Activated naive CD8-positive, alpha-beta T cell treated with anti-CD3 and anti-CD28 coated beads, Interleukin-2, amount 50 U/mL, for 24 hours (primary cell): ENCODE results near the gene RAB12.

Source experiments
- ATAC-seq: fragments of 150-1000 bp; cut with Tn5 transposase; one replicate; pipeline ENCODE4 v1.10.0; 2021
- DNase-seq: peaks from one replicate; pipeline ENCODE4 v3.0.0; 2021
- H3K27ac Mint-ChIP-seq: one replicate; pipeline ENCODE4 v1.8.0; 2021; ENCODE audit warnings: mild to moderate bottlenecking, mixed read lengths
- H3K27me3 Mint-ChIP-seq: one replicate; pipeline ENCODE4 v1.8.0; 2021; ENCODE audit warnings: mixed read lengths
- H3K36me3 Mint-ChIP-seq: one replicate; pipeline ENCODE4 v1.8.0; 2021; ENCODE audit warnings: low read depth, mixed read lengths
- H3K4me1 Mint-ChIP-seq: one replicate; pipeline ENCODE4 v1.8.0; 2021; ENCODE audit warnings: mixed read lengths
- H3K4me3 Mint-ChIP-seq: one replicate; pipeline ENCODE4 v1.8.0; 2021; ENCODE audit warnings: mild to moderate bottlenecking, moderate library complexity, mixed read lengths
- H3K9me3 Mint-ChIP-seq: one replicate; pipeline ENCODE4 v1.8.0; 2021; ENCODE audit warnings: mixed read lengths

The RAB12 gene

GRCh38 chr18:8603663-8604520 lies 5.3 kb upstream of the RAB12 start:
- no peaks in the 10 kb centered on the region for H3K9me3 Mint-ChIP-seq
- H3K36me3 Mint-ChIP-seq = no peaks in the 10 kb centered on the region
- peaks cover 8% of the 10 kb centered on the region for H3K27me3 Mint-ChIP-seq
- H3K4me1 Mint-ChIP-seq = peaks cover 45% of the 10 kb centered on the region
- peak overlapping the region; percentile 55 for H3K27ac Mint-ChIP-seq
- DNase-seq = no peak
- no peak for ATAC-seq
- H3K4me3 Mint-ChIP-seq = peak overlapping the region; percentile 50

DNA sequence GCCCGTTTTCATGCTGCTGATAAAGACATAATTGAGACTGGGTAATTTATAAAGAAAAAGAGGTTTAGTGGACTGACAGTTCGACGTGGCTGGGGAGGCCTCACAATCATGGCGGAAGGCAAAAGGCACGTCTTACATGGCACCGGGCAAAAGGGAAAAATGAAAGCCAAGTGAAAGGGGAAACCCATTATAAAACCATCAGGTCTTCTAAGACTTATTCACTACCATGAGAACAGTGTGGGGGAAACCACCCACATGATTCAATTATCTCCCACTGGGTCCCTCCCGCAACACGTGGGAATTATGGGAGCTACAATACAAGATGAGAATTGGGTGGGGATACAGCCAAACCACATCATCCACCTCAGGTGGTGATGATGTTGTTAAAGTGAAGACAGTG lies 3.3 kb upstream of the RAB12 start:
- Mint-ChIP-seq H3K4me1 (peaks cover 52% of the 10 kb centered on the region), H3K27ac (no peak overlapping the region), H3K4me3 (no peak overlapping the region), H3K9me3 (no peaks in the 10 kb centered on the region), H3K36me3 (peaks cover 6% of the 10 kb centered on the region), H3K27me3 (peaks cover 7% of the 10 kb centered on the region)
- DNase-seq = no peak
- no peak for ATAC-seq

GRCh38 chr18:8607776-8608742 lies 1.2 kb upstream of the RAB12 start:
- peaks cover 20% of the 10 kb centered on the region for H3K36me3 Mint-ChIP-seq
- no peak for ATAC-seq
- H3K4me1 Mint-ChIP-seq = peaks cover 54% of the 10 kb centered on the region
- no peaks in the 10 kb centered on the region for H3K9me3 Mint-ChIP-seq
- H3K27ac Mint-ChIP-seq = peak overlapping the region; percentile 94
- H3K27me3 Mint-ChIP-seq = no peaks in the 10 kb centered on the region
- no peak for DNase-seq
- peak overlapping the region; percentile 87 for H3K4me3 Mint-ChIP-seq

- H3K36me3 Mint-ChIP-seq = peaks cover 23% of the 10 kb centered on the region
- H3K9me3 Mint-ChIP-seq = no peaks in the 10 kb centered on the region
- no peaks in the 10 kb centered on the region for H3K27me3 Mint-ChIP-seq
- peak overlapping the region; percentile 89 for H3K4me3 Mint-ChIP-seq
- DNase-seq = peak; percentile 25
- peak; percentile 8 for ATAC-seq
- H3K27ac Mint-ChIP-seq = peak overlapping the region; percentile 87
- H3K4me1 Mint-ChIP-seq = peaks cover 64% of the 10 kb centered on the region
Observed at GRCh38 chr18:8609659-8610458, 622 bp downstream of the RAB12 start.

DNA sequence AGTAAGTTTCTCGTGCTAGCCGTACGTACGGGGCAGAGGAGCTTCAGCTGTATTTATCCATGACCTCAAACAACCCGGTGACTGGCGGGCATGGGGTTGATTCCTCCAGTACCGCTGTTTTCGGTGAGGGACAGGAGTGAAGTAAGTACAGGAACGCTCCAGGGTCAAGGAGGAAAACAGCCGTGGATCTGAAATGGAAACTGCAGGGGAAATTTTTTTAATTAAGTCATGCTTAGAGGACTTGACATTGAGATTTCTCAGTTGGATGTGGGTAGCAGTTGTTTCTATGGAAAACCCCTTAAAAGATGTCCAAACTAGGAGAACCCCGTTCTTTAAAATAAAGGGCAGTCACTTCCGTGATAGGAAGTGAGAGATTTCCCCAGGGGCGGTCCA lies 1.2 kb downstream of the RAB12 start:
- peak; percentile 11 for ATAC-seq
- Mint-ChIP-seq H3K4me3 (peak overlapping the region; percentile 89), H3K9me3 (no peaks in the 10 kb centered on the region), H3K27me3 (no peaks in the 10 kb centered on the region), H3K36me3 (peaks cover 26% of the 10 kb centered on the region), H3K27ac (peak overlapping the region; percentile 87), H3K4me1 (peaks cover 70% of the 10 kb centered on the region)
- DNase-seq = peak; percentile 29

DNA sequence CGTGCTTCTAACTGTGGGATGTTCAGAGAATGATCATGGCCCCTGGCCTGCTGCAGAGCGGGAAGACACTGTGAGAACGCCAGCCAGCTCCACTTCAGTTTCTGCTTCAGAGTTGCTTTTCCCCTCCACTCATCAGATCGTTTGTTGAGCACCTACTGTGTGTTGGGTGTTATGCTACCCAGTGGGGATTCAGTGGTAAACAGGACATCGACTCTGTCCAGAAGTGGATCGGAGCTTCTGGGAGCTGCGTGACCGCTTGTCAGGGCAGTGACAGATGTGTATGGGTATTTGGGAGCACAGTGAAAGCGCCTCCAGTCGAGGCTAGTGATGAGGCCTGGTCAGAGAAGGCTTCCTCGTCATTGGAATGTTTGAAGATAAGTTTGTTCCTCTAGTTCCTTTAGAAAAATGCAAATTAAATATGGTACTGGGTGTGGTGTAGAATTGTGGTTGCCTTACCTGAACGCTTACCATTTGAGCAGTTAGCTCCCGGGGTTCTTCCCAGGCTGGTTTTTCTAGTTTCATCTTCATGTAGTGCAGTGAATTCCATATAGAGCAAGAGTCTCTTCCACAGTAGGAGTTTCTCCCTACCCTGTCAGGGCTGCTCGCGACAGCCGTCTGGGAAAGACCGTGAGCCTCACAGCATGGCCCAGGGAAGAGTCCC lies 2.8 kb downstream of the RAB12 start:
- Mint-ChIP-seq H3K4me1 (peaks cover 77% of the 10 kb centered on the region), H3K27ac (no peak overlapping the region), H3K4me3 (peak overlapping the region; percentile 89), H3K9me3 (no peaks in the 10 kb centered on the region), H3K27me3 (no peaks in the 10 kb centered on the region), H3K36me3 (peaks cover 34% of the 10 kb centered on the region)
- ATAC-seq (no peak), DNase-seq (no peak)

- peaks cover 79% of the 10 kb centered on the region for H3K4me1 Mint-ChIP-seq
- ATAC-seq = no peak
- H3K27me3 Mint-ChIP-seq = no peaks in the 10 kb centered on the region
- peak overlapping the region; percentile 16 for H3K27ac Mint-ChIP-seq
- peaks cover 48% of the 10 kb centered on the region for H3K36me3 Mint-ChIP-seq
- no peak for DNase-seq
- peak overlapping the region; percentile 26 for H3K4me3 Mint-ChIP-seq
- no peaks in the 10 kb centered on the region for H3K9me3 Mint-ChIP-seq
Observed at GRCh38 chr18:8614875-8615274, 5.6 kb downstream of the RAB12 start.

GRCh38 chr18:8615397-8616027 lies 6.3 kb downstream of the RAB12 start:
- Mint-ChIP-seq H3K4me1 (peaks cover 82% of the 10 kb centered on the region), H3K27me3 (no peaks in the 10 kb centered on the region), H3K36me3 (peaks cover 49% of the 10 kb centered on the region), H3K4me3 (no peak overlapping the region), H3K27ac (peak overlapping the region; percentile 20), H3K9me3 (peaks cover under 1% of the 10 kb centered on the region)
- ATAC-seq (no peak), DNase-seq (no peak)

GRCh38 chr18:8616028-8616401 lies 6.8 kb downstream of the RAB12 start:
- Mint-ChIP-seq H3K4me1 (peaks cover 82% of the 10 kb centered on the region), H3K4me3 (no peak overlapping the region), H3K27ac (no peak overlapping the region), H3K27me3 (no peaks in the 10 kb centered on the region), H3K36me3 (peaks cover 51% of the 10 kb centered on the region), H3K9me3 (peaks cover 6% of the 10 kb centered on the region)
- peak; percentile 59 for ATAC-seq
- no peak for DNase-seq

- no peak for ATAC-seq
- DNase-seq = no peak
- Mint-ChIP-seq H3K27ac (no peak overlapping the region), H3K36me3 (peaks cover 54% of the 10 kb centered on the region), H3K9me3 (peaks cover 18% of the 10 kb centered on the region), H3K4me1 (peaks cover 80% of the 10 kb centered on the region), H3K4me3 (no peak overlapping the region), H3K27me3 (no peaks in the 10 kb centered on the region)
Observed at GRCh38 chr18:8617907-8618306, 8.7 kb downstream of the RAB12 start.

DNA sequence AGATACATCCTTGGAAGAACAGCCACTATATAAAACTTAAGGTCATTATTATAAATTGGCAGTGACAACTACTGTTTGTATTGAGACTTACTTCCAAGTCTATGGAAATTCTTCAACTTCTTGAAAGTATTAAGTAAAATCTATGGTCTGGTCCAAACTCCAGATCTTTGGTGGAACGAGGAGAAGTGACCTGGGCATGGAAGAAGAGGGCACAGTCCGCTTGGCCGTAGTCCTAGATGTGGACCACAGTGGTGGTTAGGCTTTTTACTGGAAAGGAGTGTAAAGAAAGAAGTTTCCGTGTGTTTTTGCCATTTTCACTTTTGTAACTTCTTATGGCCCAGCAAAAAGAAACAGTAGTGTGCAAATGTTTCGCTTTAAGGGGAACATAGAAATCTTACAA lies 9.8 kb downstream of the RAB12 start:
- no peak overlapping the region for H3K4me3 Mint-ChIP-seq
- H3K4me1 Mint-ChIP-seq = peaks cover 80% of the 10 kb centered on the region
- H3K36me3 Mint-ChIP-seq = peaks cover 63% of the 10 kb centered on the region
- DNase-seq (no peak), ATAC-seq (no peak)
- peak overlapping the region; percentile 27 for H3K27ac Mint-ChIP-seq
- peaks cover 18% of the 10 kb centered on the region for H3K9me3 Mint-ChIP-seq
- H3K27me3 Mint-ChIP-seq = no peaks in the 10 kb centered on the region

DNA sequence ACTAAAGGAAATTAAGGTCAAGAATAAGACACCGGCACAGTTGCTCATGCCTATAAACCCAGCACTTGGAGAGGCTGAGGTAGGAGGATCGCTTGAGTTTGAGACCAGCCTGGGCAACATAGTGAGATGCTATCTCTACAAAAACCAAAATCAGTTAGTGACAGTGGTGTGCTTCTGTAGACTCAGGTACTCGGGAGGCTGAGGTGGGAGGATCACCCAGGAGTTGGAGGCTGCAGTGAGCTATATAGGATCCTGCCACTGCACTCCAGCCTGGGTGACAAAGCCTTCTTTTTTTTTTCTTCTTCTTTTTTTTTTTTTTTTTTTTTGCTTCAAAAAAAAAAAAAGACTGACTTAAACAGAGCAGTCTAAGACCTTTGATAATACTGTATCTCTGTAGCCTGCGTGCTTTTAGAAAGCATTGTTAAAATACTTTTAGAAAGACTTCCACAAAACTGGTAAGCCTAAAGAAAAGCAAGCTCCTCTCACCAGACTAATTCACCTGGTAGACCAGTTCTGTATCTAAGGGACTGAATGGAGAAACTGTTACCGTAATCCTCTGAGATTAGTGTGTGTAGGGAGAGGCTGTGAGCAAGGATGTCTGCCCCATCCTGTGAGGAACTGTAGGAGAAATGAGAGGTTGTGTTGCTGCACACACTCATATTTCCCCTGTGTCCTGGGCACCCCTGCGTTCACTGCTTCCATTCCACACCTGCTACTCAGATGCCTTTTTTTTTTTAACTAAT lies 10.8 kb downstream of the RAB12 start:
- no peak overlapping the region for H3K27ac Mint-ChIP-seq

DNA sequence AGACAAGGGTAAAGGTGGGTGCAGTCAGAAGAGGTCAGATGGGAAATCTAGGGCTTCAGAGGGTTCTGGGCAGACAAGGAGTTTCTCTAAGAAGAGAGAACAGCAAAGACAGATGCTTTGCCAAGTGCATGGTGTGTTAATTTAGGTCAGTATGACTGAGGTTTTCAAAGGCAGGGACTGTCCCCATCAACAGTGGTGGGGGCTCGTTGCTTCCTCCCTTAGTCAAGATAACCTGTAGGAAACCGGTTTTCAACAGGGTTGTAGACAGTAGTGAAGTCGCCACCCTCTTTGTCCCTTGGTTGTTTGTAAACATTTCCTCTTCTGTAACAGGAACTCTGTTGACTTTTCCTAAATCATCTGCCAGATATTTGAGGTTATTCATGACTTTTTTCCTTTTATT lies 11.6 kb downstream of the RAB12 start:
- peak overlapping the region; percentile 16 for H3K4me3 Mint-ChIP-seq
- peaks cover 18% of the 10 kb centered on the region for H3K9me3 Mint-ChIP-seq
- peak overlapping the region; percentile 51 for H3K27ac Mint-ChIP-seq
- ATAC-seq = no peak
- no peaks in the 10 kb centered on the region for H3K27me3 Mint-ChIP-seq
- DNase-seq = no peak
- H3K4me1 Mint-ChIP-seq = peaks cover 66% of the 10 kb centered on the region
- H3K36me3 Mint-ChIP-seq = peaks cover 71% of the 10 kb centered on the region

More for the DNA sequence above, 10.8 kb downstream of the RAB12 start:
- Mint-ChIP-seq H3K27me3 (no peaks in the 10 kb centered on the region), H3K9me3 (peaks cover 18% of the 10 kb centered on the region), H3K4me3 (no peak overlapping the region), H3K36me3 (peaks cover 66% of the 10 kb centered on the region), H3K4me1 (peaks cover 75% of the 10 kb centered on the region)
- ATAC-seq = no peak
- no peak for DNase-seq
